ENCODE measurements around the gene ENTPD2. TPM values are rescaled to one million over a fixed set of nuclear protein-coding genes. Genes with fewer than 3 reads are reported as not detected.
A peak's percentile ranks its signal among the peaks of the same experiment; 100 is the strongest.

ENTPD2 gene
- total and polyA plus RNA-seq, 2 experiments from 2014 or later: 1.8 to 1.9 TPM

DNA sequence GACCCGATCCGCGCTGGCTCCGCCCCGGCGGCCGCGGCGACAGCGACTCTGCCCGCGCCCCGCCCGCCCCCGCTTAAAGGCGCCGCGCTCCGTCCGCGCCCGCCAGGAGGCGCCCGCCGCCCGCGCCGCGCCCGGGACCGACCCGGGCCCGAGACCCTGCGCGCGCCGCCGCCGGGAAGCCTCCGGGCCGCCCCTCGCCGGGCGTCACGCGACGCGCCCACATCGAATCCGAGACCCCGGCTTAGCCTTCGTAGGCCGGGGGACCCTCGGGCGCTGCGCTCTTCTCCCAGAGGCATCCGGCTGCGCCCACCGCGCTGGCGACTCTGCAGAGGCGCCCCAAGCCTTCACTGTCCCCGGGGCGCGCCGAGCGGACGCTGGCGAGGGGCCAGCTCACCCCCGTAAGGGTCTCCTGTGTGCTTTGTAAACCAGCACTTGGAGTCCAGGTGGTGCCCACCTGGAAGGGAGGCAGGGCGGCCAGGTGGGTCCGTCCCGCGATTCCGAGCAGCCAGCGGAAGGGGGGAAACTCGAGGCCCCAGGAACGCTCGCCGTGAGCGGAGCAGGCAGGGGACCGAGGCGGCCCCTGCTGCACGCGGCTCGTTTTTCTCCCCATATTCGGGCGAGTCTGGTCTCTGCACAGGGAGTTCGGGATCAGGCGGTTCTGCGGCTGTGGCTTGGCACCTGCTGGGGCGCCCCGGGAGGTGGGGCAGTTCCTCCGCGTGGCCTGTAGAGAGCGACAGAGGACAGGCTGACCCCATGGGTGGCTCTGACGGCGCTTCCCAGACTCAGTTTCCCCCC, 25.4 kb downstream of the ENTPD2 start:
- ATAC-seq: peak; percentile 30
- no peaks in the 10 kb centered on the region for H3K36me3 Mint-ChIP-seq (ENCODE audit: low read depth)
- Histone ChIP-seq H3K4me3 (peak overlapping the region; percentile 75), H3K79me2 (replicated peaks; ENCODE audit: insufficient read depth) (no peaks in the 10 kb centered on the region), H3K27ac (ENCODE audit: low read depth) (no peak overlapping the region), H3K36me3 (ENCODE audit: insufficient read depth) (no peaks in the 10 kb centered on the region), H2AFZ (peak overlapping the region; percentile 90), H3K9me2 (ENCODE audit: insufficient read depth) (no peaks in the 10 kb centered on the region), H3K4me2 (peak overlapping the region; percentile 84), H3K27me3 (ENCODE audit: insufficient read depth) (peaks cover 21% of the 10 kb centered on the region), H3K4me1 (ENCODE audit: insufficient read depth) (0 out of 2 replicates have a peak, but pooled peaks cover 3% of the 10 kb centered on the region), H4K20me1 (replicated peaks; ENCODE audit: insufficient read depth) (no peaks in the 10 kb centered on the region), H3F3A (replicated peaks; ENCODE audit: low read depth) (0 out of 2 replicates have a peak, but pooled peaks cover 3% of the 10 kb centered on the region)
- peak; percentile 78 for DNase-seq (ENCODE audit: low spot score)
- TF ChIP-seq NANOG (IDR thresholded peaks at IDR 0.05; ENCODE audit: borderline replicate concordance): no peak
- TF ChIP-seq, protein P1, sequence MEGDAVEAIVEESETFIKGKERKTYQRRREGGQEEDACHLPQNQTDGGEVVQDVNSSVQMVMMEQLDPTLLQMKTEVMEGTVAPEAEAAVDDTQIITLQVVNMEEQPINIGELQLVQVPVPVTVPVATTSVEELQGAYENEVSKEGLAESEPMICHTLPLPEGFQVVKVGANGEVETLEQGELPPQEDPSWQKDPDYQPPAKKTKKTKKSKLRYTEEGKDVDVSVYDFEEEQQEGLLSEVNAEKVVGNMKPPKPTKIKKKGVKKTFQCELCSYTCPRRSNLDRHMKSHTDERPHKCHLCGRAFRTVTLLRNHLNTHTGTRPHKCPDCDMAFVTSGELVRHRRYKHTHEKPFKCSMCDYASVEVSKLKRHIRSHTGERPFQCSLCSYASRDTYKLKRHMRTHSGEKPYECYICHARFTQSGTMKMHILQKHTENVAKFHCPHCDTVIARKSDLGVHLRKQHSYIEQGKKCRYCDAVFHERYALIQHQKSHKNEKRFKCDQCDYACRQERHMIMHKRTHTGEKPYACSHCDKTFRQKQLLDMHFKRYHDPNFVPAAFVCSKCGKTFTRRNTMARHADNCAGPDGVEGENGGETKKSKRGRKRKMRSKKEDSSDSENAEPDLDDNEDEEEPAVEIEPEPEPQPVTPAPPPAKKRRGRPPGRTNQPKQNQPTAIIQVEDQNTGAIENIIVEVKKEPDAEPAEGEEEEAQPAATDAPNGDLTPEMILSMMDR (conservative IDR thresholded peaks at IDR 0.05; ENCODE audit: low read depth in 2 of 2): peak; percentile 17 to 53; a peak in 2 of 4 replicates
- H3K9me3 Mint-ChIP-seq: no peaks in the 10 kb centered on the region
- peaks cover 30% of the 10 kb centered on the region for H3K27me3 Mint-ChIP-seq (ENCODE audit: insufficient read depth, low read depth, poor library complexity)
- H3K4me1 Mint-ChIP-seq: no peaks in the 10 kb centered on the region; the same call in 2 of the 3 replicates
- H3K27ac Mint-ChIP-seq: no peak overlapping the region
- peak overlapping the region; percentile 61 for H3K4me3 Mint-ChIP-seq

DNA sequence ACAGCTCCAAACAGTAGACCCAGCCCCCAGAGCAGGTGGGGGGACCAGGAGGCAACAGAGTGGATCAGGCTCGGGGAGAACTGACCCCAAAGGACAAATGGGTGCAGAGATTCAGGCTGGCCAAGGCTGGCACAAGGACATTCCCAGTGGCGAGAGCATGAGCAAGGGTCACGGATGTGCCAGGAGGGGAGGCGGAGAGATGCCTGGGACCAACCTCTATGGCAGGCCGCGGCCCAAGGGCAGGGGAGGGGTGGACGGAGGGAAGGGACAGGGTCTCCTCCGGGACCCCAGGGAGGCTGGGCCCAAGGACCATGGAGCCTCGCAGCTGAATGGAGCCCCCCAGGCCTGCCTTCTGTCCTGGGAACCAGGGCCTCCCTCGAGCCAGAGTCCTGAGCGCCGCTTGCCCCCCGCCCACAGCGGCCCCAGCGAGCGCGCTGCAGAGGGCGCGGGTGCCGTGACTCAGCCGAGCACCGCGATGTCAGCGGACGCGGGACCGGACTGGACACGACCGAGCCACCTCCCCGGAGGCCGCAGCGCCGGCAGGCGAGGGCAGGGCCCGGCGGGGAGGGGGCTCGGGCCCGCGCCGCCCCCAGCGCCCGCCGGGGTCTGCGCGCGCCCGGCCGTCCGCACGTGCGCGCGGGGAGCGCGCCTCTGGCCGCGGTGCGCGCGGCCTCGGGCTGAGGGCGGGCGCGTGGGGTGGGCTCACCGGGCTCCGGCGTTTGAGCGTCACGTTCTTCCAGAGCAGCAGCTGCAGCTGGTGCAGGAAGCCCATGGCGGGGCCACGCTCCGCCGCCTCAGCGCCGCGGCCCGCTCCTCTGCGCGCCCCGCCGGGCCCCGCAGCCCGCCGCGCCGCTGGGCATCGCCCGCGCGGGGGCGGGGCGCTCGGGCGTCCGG, 26.2 kb downstream of the ENTPD2 start, which contains the start of gene ABCA2:
TSS of gene ABCA2 (minus strand) at position 869 of the 894 bp plus-strand sequence. CDS start at position 772, 97 bp downstream.
- Histone ChIP-seq H3K79me2 (replicated peaks; ENCODE audit: insufficient read depth) (no peaks in the 10 kb centered on the region), H2AFZ (peak within 1 kb of the TSS; percentile 90), H3K4me1 (ENCODE audit: insufficient read depth) (0 out of 2 replicates have a peak, but pooled peaks cover 3% of the 10 kb centered on the region), H3F3A (replicated peaks; ENCODE audit: low read depth) (0 out of 2 replicates have a peak, but pooled peaks cover 3% of the 10 kb centered on the region), H3K4me3 (peak within 1 kb of the TSS; percentile 75), H3K36me3 (ENCODE audit: insufficient read depth) (no peaks in the 10 kb centered on the region), H3K27ac (ENCODE audit: low read depth) (no peak within 1 kb of the TSS), H4K20me1 (replicated peaks; ENCODE audit: insufficient read depth) (no peaks in the 10 kb centered on the region), H3K4me2 (peak within 1 kb of the TSS; percentile 86), H3K27me3 (ENCODE audit: insufficient read depth) (peaks cover 21% of the 10 kb centered on the region), H3K9me2 (ENCODE audit: insufficient read depth) (no peaks in the 10 kb centered on the region)
- Mint-ChIP-seq H3K4me3 (peak within 1 kb of the TSS; percentile 75), H3K27ac (no peak within 1 kb of the TSS), H3K4me1 (no peaks in the 10 kb centered on the region; the same call in 2 of the 3 replicates), H3K36me3 (ENCODE audit: low read depth) (no peaks in the 10 kb centered on the region), H3K27me3 (ENCODE audit: insufficient read depth, low read depth, poor library complexity) (peaks cover 27% of the 10 kb centered on the region), H3K9me3 (no peaks in the 10 kb centered on the region)
- ATAC-seq (peak; percentile 1; the same call in 1 of the 3 replicates), DNase-seq (ENCODE audit: low spot score) (peak; percentile 48)
- no peak for TF ChIP-seq ZNF114 (CRISPR knock-in tag; IDR thresholded peaks at IDR 0.05)
- no peak for TF ChIP-seq POLR2AphosphoS5 (IDR thresholded peaks at IDR 0.05; ENCODE audit: low read depth)
- TF ChIP-seq, protein P2, sequence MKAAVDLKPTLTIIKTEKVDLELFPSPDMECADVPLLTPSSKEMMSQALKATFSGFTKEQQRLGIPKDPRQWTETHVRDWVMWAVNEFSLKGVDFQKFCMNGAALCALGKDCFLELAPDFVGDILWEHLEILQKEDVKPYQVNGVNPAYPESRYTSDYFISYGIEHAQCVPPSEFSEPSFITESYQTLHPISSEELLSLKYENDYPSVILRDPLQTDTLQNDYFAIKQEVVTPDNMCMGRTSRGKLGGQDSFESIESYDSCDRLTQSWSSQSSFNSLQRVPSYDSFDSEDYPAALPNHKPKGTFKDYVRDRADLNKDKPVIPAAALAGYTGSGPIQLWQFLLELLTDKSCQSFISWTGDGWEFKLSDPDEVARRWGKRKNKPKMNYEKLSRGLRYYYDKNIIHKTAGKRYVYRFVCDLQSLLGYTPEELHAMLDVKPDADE (IDR thresholded peaks at IDR 0.05): no peak
- TF ChIP-seq, protein P1 (conservative IDR thresholded peaks at IDR 0.05; ENCODE audit: low read depth in 2 of 2): no peak
- no peak for TF ChIP-seq STAT1 (IDR thresholded peaks at IDR 0.05; ENCODE audit: unreplicated experiment)
- no peak for TF ChIP-seq EZH2 (IDR thresholded peaks at IDR 0.05; ENCODE audit: low read depth, unreplicated experiment)
- TF ChIP-seq ZNF331 (CRISPR knock-in tag; IDR thresholded peaks at IDR 0.05; ENCODE audit: low read depth): no peak
- no peak for TF ChIP-seq NANOG (IDR thresholded peaks at IDR 0.05; ENCODE audit: borderline replicate concordance)
- no peak for TF ChIP-seq JUNB (IDR thresholded peaks at IDR 0.05; ENCODE audit: unreplicated experiment)
- TF ChIP-seq EZH2phosphoT487 (IDR thresholded peaks at IDR 0.05; ENCODE audit: unreplicated experiment): no peak
